ENCODE results near the gene PHF21A. TPM values are rescaled to one million over a fixed set of nuclear protein-coding genes. Genes with fewer than 3 reads are reported as not detected.

PHF21A gene
- total and polyA plus RNA-seq, 10 of the 15 experiments (the other 5 are each of a cell fraction or from before 2014, with no cell fraction given) = 2.6 to 37.2 (median 16.0) TPM

- DNase-seq (ENCODE audit: low read depth, low spot score) (no peak), FAIRE-seq (no peak), ATAC-seq (no peak)
- in situ Hi-C loops (cut with MboI) (no loop called here), intact Hi-C loops (cut with micrococcal nuclease; ENCODE audit: unreplicated experiment) (no loop called here)
- Histone ChIP-seq H3K9ac (ENCODE audit: control insufficient read depth, insufficient read depth, low read length) (no peak overlapping the region), H3K79me2 (ENCODE audit: control insufficient read depth, insufficient read depth, low read length) (no peaks in the 10 kb centered on the region), H3K4me3 (no peak overlapping the region), H3K4me2 (ENCODE audit: control insufficient read depth, insufficient read depth) (no peak overlapping the region), H3K4me1 (ENCODE audit: control insufficient read depth, insufficient read depth, low read length) (no peaks in the 10 kb centered on the region), H3K27me3 (replicated peaks in 1 of 2; ENCODE audit: control insufficient read depth in 2 of 2, insufficient read depth in 2 of 2, low read length in 1 of 2) (no peaks in the 10 kb centered on the region), H3K9me3 (replicated peaks; ENCODE audit: control insufficient read depth, insufficient read depth, low read length) (no peaks in the 10 kb centered on the region), H2AFZ (ENCODE audit: control insufficient read depth, low read depth, low read length) (no peak overlapping the region), H4K20me1 (ENCODE audit: control insufficient read depth, insufficient read depth) (no peaks in the 10 kb centered on the region), H3K27ac (ENCODE audit: control insufficient read depth, insufficient read depth) (no peak overlapping the region), H3K36me3 (ENCODE audit: control insufficient read depth in 2 of 2, insufficient read depth in 2 of 2, low read length in 1 of 2) (0 out of 4 replicates have a peak, but pooled peaks cover 0 to 2% of the 10 kb centered on the region in 2 experiments)
- 44% methylated on average over 3 of the region's 3 CpGs for WGBS (ENCODE audit: insufficient coverage, insufficient replicate concordance, low lambda C conversion rate, missing lambda C conversion rate)
- ChIA-PET SMC1A (ENCODE audit: uncharacterized antibody, unreplicated experiment) (interaction anchor here (0.7 to 1.4 kb wide), 4 partner anchors 30 to 105 kb away, joined by 3 read pairs; no protein-coding TSS in a partner anchor), POLR2A (no interaction called here), RAD21 (ENCODE audit: unreplicated experiment) (no interaction called here), CTCF (interaction anchor here (0.7 to 1.0 kb wide), 3 partner anchors 16 to 1448 kb away, joined by 3 read pairs; no protein-coding TSS in a partner anchor)
- TF ChIP-seq SMAD1 (IDR thresholded peaks at IDR 0.05; ENCODE audit: low read depth, partially characterized antibody) (no peak), CBX3 (IDR thresholded peaks at IDR 0.05; ENCODE audit: borderline replicate concordance, low read depth) (no peak), ZNF24 (IDR thresholded peaks at IDR 0.05) (no peak)
- no TSS peak for BruUV-seq (replicated peaks)
Measured at GRCh38 chr11:46069595-46069994, 51.7 kb downstream of the PHF21A start.

- ATAC-seq = no peak
- intact Hi-C loops (cut with micrococcal nuclease; ENCODE audit: unreplicated experiment) (no loop called here), in situ Hi-C loops (cut with MboI) (no loop called here)
- no peak for DNase-seq (ENCODE audit: low read depth, low spot score)
- ChIA-PET SMC1A (ENCODE audit: uncharacterized antibody, unreplicated experiment) (interaction anchor here (1.5 to 2.4 kb wide), 2 partner anchors 10 to 52 kb away, joined by 4 to 8 read pairs; no protein-coding TSS in a partner anchor), RAD21 (ENCODE audit: unreplicated experiment) (interaction anchor here (1.3 kb wide), 1 partner anchor 9 kb away, joined by 3 read pairs; no protein-coding TSS in a partner anchor), POLR2A (interaction anchor here (1.7 kb wide), 1 partner anchor 10 kb away, joined by 5 read pairs; no protein-coding TSS in a partner anchor), CTCF (interaction anchor here (1.0 to 1.4 kb wide), 4 partner anchors 13 to 53 kb away, joined by 4 read pairs; no protein-coding TSS in a partner anchor)
- H3K4me3 ChIP-seq = no peak overlapping the region
- no peaks in the 10 kb centered on the region for H3K27me3 ChIP-seq (replicated peaks in 1 of 2; ENCODE audit: control insufficient read depth in 2 of 2, insufficient read depth in 2 of 2, low read length in 1 of 2)
- H3K9me3 ChIP-seq (replicated peaks; ENCODE audit: control insufficient read depth, insufficient read depth, low read length) = no peaks in the 10 kb centered on the region
- no peaks in the 10 kb centered on the region for H4K20me1 ChIP-seq (ENCODE audit: control insufficient read depth, insufficient read depth)
- H3K9ac ChIP-seq (ENCODE audit: control insufficient read depth, insufficient read depth, low read length) = no peak overlapping the region
- H2AFZ ChIP-seq (ENCODE audit: control insufficient read depth, low read depth, low read length) = no peak overlapping the region
- no peak overlapping the region for H3K27ac ChIP-seq (ENCODE audit: control insufficient read depth, insufficient read depth)
- BruUV-seq (replicated peaks) = no TSS peak
- no peaks in the 10 kb centered on the region for H3K36me3 ChIP-seq (ENCODE audit: control insufficient read depth in 2 of 2, insufficient read depth in 2 of 2, low read length in 1 of 2)
- 98% methylated on average over 4 of the region's 4 CpGs for WGBS (ENCODE audit: insufficient coverage, insufficient replicate concordance, low lambda C conversion rate, missing lambda C conversion rate)
- FAIRE-seq = no peak
- TF ChIP-seq E2F4 (IDR thresholded peaks at IDR 0.05; ENCODE audit: low read depth, low read length) = no peak
- TF ChIP-seq NR2C1 (IDR thresholded peaks at IDR 0.05) = no peak
- no peak for TF ChIP-seq SREBF1 (IDR thresholded peaks at IDR 0.05; ENCODE audit: low read length)
- no peak for TF ChIP-seq TCF12 (IDR thresholded peaks at IDR 0.05; ENCODE audit: low read depth, low read length)
- no peak for TF ChIP-seq JUNB (IDR thresholded peaks at IDR 0.05)
- TF ChIP-seq RBBP5 (conservative IDR thresholded peaks at IDR 0.05) = no peak
- TF ChIP-seq RELA (IDR thresholded peaks at IDR 0.05; ENCODE audit: borderline replicate concordance, partially characterized antibody) = no peak
- no peak for TF ChIP-seq CREM (IDR thresholded peaks at IDR 0.05; ENCODE audit: low read depth)
- no peak for TF ChIP-seq YY1 (IDR thresholded peaks at IDR 0.05; ENCODE audit: low read depth, low read length)
- H3K4me1 ChIP-seq (ENCODE audit: control insufficient read depth, insufficient read depth, low read length) = no peaks in the 10 kb centered on the region
- H3K4me2 ChIP-seq (ENCODE audit: control insufficient read depth, insufficient read depth) = no peak overlapping the region
- H3K79me2 ChIP-seq (ENCODE audit: control insufficient read depth, insufficient read depth, low read length) = no peaks in the 10 kb centered on the region
Measured at GRCh38 chr11:46066335-46066734, 54.9 kb downstream of the PHF21A start.

All from GM12878 (cell line).